Vagina (tissue), 2 donors: Measurements from ENCODE around the gene TEAD1.

Experiments
- CTCF ChIP-seq, 3 experiments: fragments of 450-650 bp in 2 of 3; fragments of 200-600 bp in 1 of 3; sonication (generic) in 1 of 3; IDR thresholded peaks; one replicate each; pipeline ENCODE4 v1.5.1; 2017 to 2019; ENCODE audit warnings: antibody characterized with exemption in 3 of 3, mild to moderate bottlenecking in 2 of 3, moderate library complexity in 2 of 3
- POLR2A ChIP-seq, 2 donors: fragments of 450-650 bp; IDR thresholded peaks; one replicate each; pipeline ENCODE4 v1.6.1; 2017; ENCODE audit warnings: antibody characterized with exemption in 2 of 2, mild to moderate bottlenecking in 2 of 2, moderate library complexity in 2 of 2

DNA sequence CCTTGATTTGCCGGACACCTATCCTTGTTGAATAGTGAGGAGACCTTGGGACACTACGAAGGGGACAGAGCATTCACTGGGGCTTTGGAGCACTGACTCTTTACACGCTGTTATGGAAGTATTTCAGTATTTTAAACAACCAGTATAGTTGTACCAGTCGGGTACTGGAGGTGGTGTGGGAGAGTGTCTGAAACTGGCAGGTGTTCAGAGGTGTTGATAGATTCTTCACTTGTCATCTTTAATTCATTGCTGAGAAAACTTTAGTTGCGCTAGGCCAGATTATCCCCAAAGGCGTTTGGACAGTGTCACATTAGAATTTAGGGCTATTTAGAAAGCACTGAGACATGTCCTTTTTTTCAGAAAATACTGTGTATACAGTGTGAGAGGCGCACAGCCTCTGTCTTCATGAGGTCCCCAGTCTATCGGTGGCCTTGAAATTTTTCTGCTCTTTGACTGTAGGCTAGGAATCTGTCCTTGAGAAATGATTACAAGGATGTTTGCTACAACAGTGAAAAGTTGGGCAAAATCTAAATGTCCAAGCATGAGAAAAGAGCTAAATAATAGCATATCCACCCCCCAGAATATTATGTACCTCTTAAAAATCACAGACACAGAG lies 69.7 kb downstream of the TEAD1 start:
- no peak for TF ChIP-seq POLR2A (IDR thresholded peaks at IDR 0.05)
- TF ChIP-seq CTCF (IDR thresholded peaks at IDR 0.05): no peak
